GM12865 (cell line): ENCODE measurements around the gene ZBTB34.
A peak's percentile ranks its signal among the peaks of the same experiment; 100 is the strongest.

Experiments
- DNase-seq: peaks from one replicate; pipeline ENCODE4 v3.0.0; 2010; ENCODE audit warnings: low read depth
- H3K4me3 ChIP-seq: 2 replicates; pipeline ENCODE4 v1.5.1; 2011; ENCODE audit warnings: mild to moderate bottlenecking, low read depth, low read length, control low read depth
- TF ChIP-seq, protein P1 (sequence below): IDR thresholded peaks from 2 replicates; pipeline ENCODE4 v1.5.1; 2011; ENCODE audit warnings: low read length, control low read depth, low read depth, inconsistent platforms; ENCODE audit not compliant: insufficient read depth; ENCODE audit errors: missing control alignments

ZBTB34 gene

DNA sequence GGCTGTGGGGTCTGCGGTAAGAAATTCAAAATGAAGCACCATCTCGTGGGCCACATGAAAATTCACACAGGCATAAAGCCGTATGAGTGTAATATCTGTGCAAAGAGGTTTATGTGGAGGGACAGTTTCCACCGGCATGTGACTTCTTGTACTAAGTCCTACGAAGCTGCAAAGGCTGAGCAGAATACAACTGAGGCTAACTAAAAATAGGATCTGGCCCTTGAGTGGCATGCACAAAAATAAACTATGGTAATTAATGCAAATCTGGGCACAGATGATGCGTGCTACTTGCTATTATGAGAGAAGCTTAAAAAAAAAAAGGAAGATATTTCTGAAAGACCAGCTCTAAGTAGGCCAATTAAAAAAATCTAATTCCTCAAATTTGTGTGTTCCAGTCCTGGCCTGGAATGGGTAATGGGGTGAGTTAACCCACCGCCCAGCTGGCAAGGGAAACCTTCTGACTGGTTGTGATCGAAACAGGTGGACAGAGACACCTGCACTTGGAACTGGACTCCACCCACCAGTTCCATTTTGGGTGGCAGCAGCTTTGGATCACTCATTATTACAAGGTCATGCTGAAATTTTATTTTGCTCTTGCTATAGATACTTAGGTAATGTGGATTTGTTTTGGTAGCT is 26.6 kb upstream of the ZBTB34 start:
- H3K4me3 ChIP-seq, result no peak overlapping the region; the same call in 1 of the 2 replicates
- peak; percentile 38 for DNase-seq
- TF ChIP-seq, protein P1, sequence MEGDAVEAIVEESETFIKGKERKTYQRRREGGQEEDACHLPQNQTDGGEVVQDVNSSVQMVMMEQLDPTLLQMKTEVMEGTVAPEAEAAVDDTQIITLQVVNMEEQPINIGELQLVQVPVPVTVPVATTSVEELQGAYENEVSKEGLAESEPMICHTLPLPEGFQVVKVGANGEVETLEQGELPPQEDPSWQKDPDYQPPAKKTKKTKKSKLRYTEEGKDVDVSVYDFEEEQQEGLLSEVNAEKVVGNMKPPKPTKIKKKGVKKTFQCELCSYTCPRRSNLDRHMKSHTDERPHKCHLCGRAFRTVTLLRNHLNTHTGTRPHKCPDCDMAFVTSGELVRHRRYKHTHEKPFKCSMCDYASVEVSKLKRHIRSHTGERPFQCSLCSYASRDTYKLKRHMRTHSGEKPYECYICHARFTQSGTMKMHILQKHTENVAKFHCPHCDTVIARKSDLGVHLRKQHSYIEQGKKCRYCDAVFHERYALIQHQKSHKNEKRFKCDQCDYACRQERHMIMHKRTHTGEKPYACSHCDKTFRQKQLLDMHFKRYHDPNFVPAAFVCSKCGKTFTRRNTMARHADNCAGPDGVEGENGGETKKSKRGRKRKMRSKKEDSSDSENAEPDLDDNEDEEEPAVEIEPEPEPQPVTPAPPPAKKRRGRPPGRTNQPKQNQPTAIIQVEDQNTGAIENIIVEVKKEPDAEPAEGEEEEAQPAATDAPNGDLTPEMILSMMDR, result no peak

DNA sequence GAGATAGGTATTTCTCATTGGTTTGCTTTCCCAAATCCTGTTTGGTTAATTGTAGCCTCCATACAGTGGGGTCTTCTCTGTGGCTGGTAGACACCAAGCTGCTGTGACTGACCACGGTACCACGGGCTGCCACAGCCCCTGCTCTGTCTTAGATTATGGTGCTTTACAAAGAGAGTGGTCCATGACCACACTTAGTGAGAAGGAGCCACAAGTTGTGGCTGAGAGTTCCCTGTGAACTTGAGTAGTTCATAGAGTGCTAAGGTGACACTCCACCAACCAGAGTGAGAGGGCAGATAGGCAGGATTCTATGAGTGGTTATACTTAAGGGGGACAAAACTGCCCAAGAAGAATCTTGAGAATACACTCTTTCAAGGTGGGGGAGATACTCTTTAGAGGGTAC is 25.8 kb upstream of the ZBTB34 start:
- TF ChIP-seq, protein P1, result no peak
- DNase-seq, result peak; percentile 16
- no peak overlapping the region for H3K4me3 ChIP-seq

DNA sequence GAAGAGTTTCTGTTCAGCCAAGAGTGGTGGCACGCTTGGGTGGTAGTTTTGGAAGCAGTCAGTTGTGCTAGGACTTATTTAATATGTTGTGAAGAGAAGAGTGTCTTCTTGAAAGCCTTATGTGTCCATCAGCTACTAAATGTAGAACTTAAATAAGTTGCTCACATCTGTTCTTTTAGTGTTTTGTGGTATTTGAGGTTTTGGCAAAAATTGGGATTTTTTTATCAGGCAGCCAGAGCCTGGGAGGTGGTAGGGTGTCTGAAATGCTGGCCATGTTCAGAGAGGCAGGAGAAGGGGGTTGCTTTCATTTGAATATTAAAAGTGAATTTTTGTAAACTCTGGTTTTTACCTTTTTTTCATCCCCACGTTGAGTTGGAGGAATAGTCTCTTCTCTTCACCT is 24.2 kb upstream of the ZBTB34 start:
- H3K4me3 ChIP-seq, result no peak overlapping the region
- TF ChIP-seq, protein P1, result no peak
- peak; percentile 17 for DNase-seq

DNA sequence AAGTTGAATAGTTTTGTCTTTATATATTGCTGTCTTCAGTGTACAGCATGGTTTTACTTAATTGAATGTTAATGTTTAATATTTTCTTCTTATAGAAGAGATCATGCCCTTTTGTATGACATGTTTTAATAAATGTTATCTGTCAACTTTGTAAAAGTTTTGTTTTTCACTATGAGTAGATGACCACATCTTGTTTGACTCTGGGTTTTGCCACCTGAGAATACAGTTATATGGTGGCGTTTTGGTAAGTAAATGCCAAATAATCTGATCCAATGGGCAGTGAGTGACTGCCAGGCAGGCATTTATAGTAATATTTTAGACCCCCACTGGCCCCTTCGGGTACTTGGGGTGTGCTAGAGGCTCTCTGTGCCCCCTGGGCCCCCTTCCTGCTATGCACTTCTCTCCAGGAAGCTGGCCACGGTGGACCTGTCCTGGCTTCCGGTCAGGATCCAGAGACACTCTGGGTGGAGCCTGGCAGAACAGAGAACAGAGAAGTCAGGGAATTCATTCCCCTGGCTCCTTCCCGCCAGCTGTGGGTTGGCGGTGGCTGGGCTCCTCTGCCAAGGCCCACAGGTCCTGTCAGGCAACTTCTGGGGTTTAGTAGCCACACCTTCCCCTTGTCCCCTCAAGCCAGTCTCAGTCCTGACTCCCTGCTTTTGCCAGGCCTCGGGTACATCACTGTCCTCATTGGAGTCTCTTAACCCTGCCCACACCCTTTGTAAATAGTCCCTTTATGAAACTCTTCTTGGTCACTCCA is 22.2 kb upstream of the ZBTB34 start:
- DNase-seq, result peak; percentile 44
- peak overlapping the region; percentile 42 for H3K4me3 ChIP-seq
- TF ChIP-seq, protein P1, result no peak

DNA sequence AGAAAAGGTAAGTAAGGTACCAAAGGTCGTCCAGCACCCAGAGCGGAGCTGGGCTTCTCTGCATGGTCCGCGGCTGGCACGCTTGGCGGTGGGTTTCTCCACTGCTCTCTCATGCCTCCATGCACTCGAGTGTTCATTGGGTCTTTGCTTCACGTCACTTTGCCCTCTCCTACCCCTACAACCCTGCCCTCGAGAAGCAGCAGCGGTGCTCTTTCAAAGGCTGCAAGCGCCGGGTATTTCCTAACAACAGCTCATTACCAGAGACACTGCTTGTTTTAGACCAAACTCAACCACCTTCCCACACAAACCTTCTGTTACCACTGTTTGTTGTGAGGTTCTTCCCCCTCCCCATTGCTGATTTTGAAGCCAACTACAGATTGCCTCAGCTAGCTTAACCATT is 21.5 kb upstream of the ZBTB34 start:
- peak; percentile 88 for DNase-seq
- TF ChIP-seq, protein P1, result no peak
- H3K4me3 ChIP-seq, result peak overlapping the region; percentile 42

DNA sequence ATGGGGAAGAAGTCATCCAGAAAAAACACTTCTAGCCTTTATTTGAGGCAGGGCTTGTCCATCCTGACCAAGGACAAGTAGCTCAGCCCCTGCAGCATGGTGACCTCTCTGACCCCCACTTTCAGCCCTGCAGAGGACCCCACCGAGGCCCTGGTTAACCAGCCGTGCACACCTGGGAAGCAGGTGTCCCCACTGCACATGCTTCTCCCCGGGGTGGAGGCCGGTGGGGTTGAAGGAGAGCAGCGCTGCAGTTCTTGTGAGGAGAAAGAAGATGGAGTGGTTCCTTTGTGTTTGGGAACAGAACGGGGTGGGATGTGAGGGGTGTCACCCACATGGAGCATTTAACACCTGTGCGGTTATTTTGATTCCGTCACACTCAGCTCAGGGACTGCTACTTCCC is 21.1 kb upstream of the ZBTB34 start:
- TF ChIP-seq, protein P1, result no peak
- no peak for DNase-seq
- peak overlapping the region; percentile 42 for H3K4me3 ChIP-seq
